Activated T-helper 1 cell treated with anti-CD3 and anti-CD28 coated beads, Interleukin-2, amount 50 U/mL, for 16 hours (primary cell): ENCODE results near the gene GCLC.
"Not testable (repeated sequence)": the region's sequence is repeated elsewhere in the genome, so short reads cannot be mapped to it uniquely, and the experiment has no call there.

ENCODE experiments used
- DNase-seq, 2 donors: peaks; one replicate each; pipeline ENCODE4 v3.0.0-alpha.2; 2020; ENCODE audit warnings: low read depth in 1 of 2, low spot score in 1 of 2

Gene GCLC

GRCh38 chr6:53495506-53496499 lies 49.1 kb downstream of the GCLC start:
- DNase-seq: no peak

DNA sequence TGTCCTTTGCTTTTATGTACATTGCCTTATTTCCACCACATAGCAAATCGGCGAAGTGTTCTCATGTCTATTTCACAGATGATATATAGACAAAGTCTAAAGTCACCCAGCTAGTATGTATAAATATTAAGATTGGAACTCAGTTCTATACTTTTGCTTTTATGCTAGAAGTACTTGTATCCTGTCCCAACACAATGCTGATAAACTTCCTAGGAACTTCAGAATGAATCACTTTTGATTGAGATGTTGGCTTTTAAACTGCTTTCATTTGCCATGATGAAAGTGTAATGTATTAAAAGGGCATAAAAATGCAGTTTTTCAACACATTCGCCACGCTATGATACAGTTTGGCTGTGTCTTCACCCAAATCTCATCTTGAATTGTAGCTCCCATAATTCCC lies 50.8 kb downstream of the GCLC start:
- DNase-seq: no peak

GRCh38 chr6:53493635-53494025 lies 51.3 kb downstream of the GCLC start:
- DNase-seq: no peak

DNA sequence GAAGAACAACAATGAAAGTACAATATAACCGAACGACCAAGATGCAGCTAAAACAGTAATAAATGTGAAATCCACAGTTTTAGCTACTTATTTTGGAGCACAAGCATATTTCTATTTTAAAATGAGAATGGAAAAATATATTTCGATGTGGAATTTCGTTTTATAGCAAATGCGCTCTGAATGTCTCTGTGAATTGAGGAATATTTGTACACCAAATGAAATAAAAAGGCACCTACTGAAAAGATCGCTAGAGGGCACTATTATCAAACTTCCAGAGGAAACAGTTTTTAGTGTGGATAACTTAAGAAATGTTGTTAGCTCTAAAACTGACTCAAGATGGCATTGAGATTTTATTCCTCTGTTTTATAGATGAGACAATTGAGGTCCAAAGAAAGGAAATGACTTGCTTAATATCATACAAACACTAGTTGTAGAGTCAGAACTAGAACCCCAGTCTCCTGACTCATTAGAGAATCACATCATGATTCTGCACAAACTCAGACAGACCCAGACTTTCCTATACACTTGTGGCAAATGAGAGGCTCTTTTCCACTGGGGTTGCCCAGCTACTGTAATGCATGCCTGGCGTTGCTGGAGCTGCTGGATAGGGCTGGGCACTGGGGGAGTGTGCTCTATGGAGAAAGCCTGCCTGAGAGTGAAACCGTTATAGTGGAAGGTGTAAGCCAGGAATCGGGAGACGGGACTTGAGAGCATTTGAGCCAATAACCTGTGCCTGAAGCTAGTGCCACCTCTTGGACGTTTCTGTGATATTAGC lies 51.9 kb downstream of the GCLC start:
- DNase-seq: no peak

DNA sequence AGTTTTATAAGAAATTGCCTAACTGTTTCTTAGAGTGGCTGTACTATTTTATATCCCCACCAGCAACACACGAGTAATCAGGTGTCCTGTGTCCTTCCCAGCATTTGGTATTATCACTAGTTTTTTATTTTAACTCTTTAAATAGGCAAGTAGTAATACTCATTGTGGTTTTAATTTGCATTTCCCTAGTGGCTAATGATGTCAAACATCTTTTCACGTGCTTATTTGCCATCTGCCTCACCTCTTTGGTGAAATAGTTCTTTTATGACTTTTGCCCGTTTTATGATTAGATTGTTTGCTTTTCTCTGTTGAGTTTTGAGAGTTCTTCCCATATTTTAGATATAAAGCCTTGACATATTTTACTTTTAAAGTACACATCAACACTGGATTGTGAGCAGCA lies 57.8 kb downstream of the GCLC start:
- no peak for DNase-seq

- DNase-seq: no peak
Measured at GRCh38 chr6:53486679-53487078, 58.2 kb downstream of the GCLC start.

DNA sequence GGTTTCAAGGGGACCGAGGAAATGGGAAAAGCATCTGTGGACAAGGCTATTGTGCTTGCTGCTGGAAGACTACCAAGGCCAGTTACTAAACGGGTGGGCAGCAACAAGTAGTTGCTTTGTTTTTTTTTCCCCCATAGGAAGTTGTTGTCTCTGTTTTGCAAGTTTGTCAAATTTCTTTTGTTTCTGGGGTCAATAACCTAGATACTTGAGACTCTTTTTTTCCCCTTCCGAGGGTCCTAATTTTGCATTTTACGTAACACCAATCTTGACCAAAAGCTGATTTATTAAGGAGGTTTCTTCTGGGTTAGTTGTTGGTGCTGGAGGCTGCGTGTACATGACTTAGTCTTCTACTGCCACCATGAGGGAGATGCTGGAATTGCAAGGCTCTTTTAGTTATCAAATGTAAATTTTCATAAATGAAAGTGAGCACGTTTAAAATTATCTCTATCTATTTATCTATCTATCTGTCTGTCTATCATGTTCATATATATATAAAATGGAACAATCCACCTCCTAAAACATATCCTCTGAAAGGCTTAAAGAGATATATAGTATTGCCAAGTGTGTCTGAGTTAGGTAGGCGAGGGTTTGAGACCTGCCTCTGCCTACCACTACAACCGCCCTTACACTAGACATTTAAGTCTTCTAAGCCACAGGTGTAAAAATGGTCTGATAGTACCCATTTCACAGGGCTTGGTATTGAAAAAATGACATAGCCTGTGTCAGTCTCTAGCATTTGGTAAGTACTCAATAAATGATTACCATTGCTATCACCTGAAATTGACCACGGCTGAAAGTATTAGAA lies 60.2 kb downstream of the GCLC start:
- DNase-seq: peak; percentile 36

DNA sequence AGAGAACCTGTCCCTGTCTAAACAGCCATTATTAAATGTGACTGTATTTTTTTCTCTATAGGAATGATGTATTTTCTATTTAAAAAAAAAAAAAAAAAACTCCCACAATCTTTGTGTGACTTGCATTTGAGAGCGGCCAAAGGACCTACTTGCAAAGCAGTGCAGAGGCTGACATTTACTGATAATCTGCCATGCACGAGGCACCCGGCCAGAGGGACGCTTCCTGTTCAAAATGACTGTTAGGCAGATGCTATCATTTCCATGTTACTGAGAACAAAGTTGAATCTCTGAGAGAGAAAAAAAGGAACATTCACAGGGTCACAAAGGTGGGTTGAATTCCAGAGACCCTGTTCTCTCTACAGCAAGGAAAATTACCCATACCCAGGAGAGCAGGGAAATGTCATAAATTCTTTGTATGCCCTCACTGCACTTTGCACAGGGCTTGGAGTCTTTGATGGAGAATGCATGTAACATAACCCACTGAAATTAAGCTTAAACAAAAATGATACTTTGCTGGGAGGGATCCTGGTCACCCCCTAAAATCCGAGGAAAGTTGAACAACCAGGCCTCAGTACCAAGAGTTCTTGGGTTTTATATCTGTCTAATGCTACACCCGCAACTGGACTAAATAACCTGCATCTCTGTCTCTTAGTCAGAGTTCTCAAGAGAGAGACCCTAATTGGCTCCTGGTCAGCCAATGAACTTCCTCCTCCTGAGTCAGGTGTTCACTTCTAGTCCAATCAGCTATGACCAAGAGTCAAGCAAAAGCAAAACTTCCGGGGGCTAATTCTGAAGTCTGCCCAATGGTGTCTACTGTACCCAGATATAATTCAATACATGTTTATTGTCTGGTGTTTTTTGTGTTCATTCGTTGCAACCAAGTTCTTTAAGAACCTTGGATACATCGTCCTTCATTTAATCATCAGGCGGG lies 61.2 kb downstream of the GCLC start:
- no peak for DNase-seq

- no peak for DNase-seq
Measured at GRCh38 chr6:53481323-53481722, 63.6 kb downstream of the GCLC start.

DNA sequence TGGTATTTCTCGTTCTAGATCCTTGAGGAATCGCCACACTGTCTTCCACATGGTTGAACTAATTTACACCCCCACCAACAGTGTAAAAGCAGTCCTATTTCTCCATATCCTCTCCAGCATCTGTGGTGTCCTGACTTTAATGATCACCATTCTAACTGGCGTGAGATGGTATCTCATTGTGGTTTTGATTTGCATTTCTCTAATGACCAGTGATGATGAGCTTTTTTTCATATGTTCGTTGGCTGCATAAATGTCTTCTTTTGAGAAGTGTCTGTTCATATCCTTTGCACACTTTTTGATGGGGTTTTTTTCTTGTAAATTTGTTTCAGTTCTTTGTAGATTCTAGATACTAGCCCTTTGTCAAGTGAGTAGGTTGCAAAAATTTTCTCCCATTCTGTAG lies 64.1 kb downstream of the GCLC start:
- DNase-seq: not testable (repeated sequence)

- no peak for DNase-seq
Measured at GRCh38 chr6:53479871-53480270, 65.0 kb downstream of the GCLC start.

DNA sequence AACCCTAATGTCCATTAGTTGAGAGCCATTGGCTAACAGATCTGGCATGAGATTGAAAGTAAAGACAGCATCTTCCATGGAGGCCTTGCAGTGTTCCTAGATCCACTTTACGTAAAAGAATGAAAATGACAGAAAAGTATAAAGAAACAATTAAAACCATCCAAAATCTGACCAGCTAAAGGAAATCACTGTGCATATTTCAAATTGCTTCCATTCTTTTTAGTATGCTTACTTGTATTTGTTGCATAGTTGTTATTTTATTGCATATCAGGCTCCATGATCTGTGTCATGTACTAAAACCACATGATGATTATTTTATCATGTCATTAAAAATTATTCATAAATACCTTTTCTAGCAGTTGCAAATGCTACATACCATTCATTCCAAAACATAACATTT lies 67.9 kb downstream of the GCLC start:
- no peak for DNase-seq

- no peak for DNase-seq
Measured at GRCh38 chr6:53474010-53474409, 70.9 kb downstream of the GCLC start.

- DNase-seq: no peak
Measured at GRCh38 chr6:53469163-53469562, 75.7 kb downstream of the GCLC start.

DNA sequence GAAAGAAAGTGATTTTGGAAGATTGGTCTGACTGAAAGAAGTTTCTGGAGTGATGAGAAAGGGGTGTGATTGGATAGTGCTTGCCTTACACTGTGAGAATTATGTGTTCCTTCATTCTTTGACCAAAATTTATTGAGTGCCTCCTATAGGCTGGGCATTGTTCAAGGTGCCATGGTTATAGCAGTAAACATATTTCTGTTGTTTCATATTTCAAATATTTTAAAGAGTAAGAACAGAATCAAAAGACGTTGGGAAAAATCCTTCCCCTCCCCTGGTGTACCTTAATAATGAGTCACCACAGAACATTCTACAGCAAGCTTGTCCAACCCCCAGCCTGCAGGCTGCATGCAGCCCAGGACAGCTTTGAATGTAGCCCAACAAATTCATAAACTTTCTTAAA lies 78.6 kb downstream of the GCLC start:
- DNase-seq: no peak

DNA sequence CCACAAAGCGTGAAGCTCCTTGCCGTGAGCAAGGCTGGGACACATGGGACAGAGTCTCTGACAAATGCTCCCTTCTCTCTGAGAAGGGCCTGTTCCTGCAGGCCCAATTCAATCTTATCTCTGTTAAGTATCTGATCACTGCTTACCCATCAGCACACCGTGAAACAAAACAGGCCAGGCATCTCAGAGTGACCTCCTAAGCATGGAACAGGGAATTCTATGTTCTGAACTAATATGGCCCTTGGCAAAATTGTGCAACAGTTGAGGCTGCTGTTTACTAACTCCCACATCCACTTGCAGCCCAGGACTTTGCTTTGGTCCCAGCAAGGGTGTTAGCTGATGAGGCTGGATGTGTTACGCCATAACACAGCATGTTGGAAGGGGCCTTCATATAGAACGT lies 79.2 kb downstream of the GCLC start:
- DNase-seq: no peak

GRCh38 chr6:53464927-53465460 lies 79.9 kb downstream of the GCLC start:
- DNase-seq: no peak

DNA sequence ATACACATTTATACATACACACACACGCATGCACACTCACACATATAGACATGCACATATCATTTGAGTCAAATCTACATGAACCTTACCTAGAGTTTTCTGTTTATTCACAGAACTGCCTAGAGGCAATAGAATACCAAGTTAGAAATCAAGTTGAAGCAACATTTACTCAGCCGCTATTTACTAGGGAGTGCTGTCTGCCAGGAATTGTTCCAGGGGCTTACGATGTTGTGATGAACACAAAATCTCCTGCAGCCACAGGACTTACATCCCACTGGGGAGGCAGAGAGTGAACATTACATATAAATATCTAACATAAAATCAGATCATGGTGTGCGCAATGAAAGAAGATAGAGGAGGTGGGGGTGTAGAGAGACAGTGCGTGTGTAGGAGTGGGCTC lies 80.4 kb downstream of the GCLC start:
- no peak for DNase-seq

GRCh38 chr6:53461696-53462095 lies 83.2 kb downstream of the GCLC start:
- DNase-seq: no peak

DNA sequence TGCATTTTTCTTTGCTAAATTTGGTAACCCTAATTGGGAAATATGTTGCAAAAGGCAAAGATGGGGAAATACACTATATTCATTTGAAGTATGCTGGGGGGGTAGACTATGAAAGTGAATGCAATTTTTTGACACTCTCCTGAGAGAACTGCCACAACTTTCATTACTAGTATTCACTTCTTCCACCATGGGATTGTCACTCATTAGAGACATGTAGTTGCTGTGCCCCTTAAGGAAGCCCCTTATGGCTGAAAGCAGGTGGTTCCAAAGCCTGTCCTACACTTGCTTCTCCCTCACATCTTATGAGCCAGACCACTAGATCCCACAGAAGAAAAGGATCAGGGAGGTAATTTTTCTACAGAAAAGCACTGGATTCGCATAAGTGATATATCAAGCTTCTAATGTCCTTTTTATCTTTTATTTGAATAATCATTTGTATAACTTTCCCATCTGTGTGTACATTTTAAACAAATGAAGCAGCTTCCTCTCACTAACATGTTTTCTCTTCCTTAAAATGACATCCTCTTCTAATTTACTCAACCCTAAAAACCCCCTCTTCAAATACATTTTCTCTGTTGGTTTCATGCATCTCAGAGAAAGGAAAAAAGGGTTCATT lies 83.8 kb downstream of the GCLC start:
- DNase-seq: no peak
